CMK (cell line): ENCODE data around the gene MAP3K4.
"Not testable (repeated sequence)": the region's sequence is repeated elsewhere in the genome, so short reads cannot be mapped to it uniquely, and the experiment has no call there.

ENCODE experiments used
- DNase-seq: peaks from one replicate; pipeline ENCODE4 v3.0.0-alpha.2; 2010; ENCODE audit warnings: low read depth

Gene MAP3K4

GRCh38 chr6:160972594-160972993 is 19.0 kb upstream of the MAP3K4 start:
- not testable (repeated sequence) for DNase-seq

GRCh38 chr6:160973311-160974250 is 18.0 kb upstream of the MAP3K4 start:
- no peak for DNase-seq

- DNase-seq, result no peak
Measured at GRCh38 chr6:160974304-160974771, 17.2 kb upstream of the MAP3K4 start.

GRCh38 chr6:160975162-160975561 is 16.4 kb upstream of the MAP3K4 start:
- DNase-seq, result no peak

GRCh38 chr6:160975961-160976360 is 15.6 kb upstream of the MAP3K4 start:
- not testable (repeated sequence) for DNase-seq

GRCh38 chr6:160978141-160978901 is 13.2 kb upstream of the MAP3K4 start:
- no peak for DNase-seq

GRCh38 chr6:160979061-160979708 is 12.4 kb upstream of the MAP3K4 start:
- DNase-seq, result no peak

- DNase-seq, result not testable (repeated sequence)
Measured at GRCh38 chr6:160983377-160983948, 8.1 kb upstream of the MAP3K4 start.

- DNase-seq, result no peak
Measured at GRCh38 chr6:160986851-160987250, 4.7 kb upstream of the MAP3K4 start.

- no peak for DNase-seq
Measured at GRCh38 chr6:160987265-160987664, 4.3 kb upstream of the MAP3K4 start.

- DNase-seq, result no peak
Measured at GRCh38 chr6:160990847-160991405, 643 bp upstream of the MAP3K4 start.

GRCh38 chr6:160992061-160992979 is 751 bp downstream of the MAP3K4 start:
- DNase-seq, result peak; percentile 46

GRCh38 chr6:160992980-160993314 is 1.4 kb downstream of the MAP3K4 start:
- DNase-seq, result no peak

GRCh38 chr6:160995271-160995670 is 3.7 kb downstream of the MAP3K4 start:
- no peak for DNase-seq

- no peak for DNase-seq
Measured at GRCh38 chr6:160996131-160996601, 4.6 kb downstream of the MAP3K4 start.

- no peak for DNase-seq
Measured at GRCh38 chr6:160998217-160998616, 6.6 kb downstream of the MAP3K4 start.

GRCh38 chr6:160998766-160999165 is 7.2 kb downstream of the MAP3K4 start:
- no peak for DNase-seq

GRCh38 chr6:160999516-160999915 is 7.9 kb downstream of the MAP3K4 start:
- no peak for DNase-seq

- no peak for DNase-seq
Measured at GRCh38 chr6:161000632-161001031, 9.1 kb downstream of the MAP3K4 start.

- no peak for DNase-seq
Measured at GRCh38 chr6:161001421-161001820, 9.9 kb downstream of the MAP3K4 start.

- no peak for DNase-seq
Measured at GRCh38 chr6:161003336-161003735, 11.8 kb downstream of the MAP3K4 start.
